Amygdala (tissue), 56 donors: Measurements from ENCODE around the gene DPY19L2.
"Not testable (repeated sequence)": the region's sequence is repeated elsewhere in the genome, so short reads cannot be mapped to it uniquely, and the experiment has no call there.

Experiments
- DNase-seq, 56 donors: peaks; one replicate each; lab custom pipeline; 2025; lab: John Stamatoyannopoulos, UW

The DPY19L2 gene

GRCh38 chr12:63545298-63545916 lies 122.9 kb downstream of the DPY19L2 start:
- not testable (repeated sequence) for DNase-seq

GRCh38 chr12:63538656-63539055 lies 129.6 kb downstream of the DPY19L2 start:
- DNase-seq: not testable (repeated sequence)

DNA sequence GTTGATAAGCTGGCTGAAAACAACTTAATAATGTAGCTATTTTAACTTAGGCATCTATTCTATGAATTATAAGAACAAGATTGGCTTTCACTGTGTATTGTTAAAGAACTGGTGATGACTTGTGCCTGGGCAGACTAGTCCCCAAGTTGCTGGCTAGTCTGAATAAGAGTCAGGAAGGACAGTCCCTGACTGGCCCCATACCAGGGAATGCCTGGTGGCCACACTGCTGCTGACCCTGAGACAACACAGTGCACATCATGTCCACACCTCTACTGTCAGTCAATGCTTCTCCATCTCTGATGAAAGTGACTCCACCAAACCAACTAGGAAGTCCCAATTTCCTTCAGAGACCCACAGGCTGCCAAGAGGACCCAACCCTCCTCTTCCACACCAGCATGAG lies 130.5 kb downstream of the DPY19L2 start:
- not testable (repeated sequence) for DNase-seq

GRCh38 chr12:63529641-63530040 lies 138.7 kb downstream of the DPY19L2 start:
- not testable (repeated sequence) for DNase-seq

- no peak for DNase-seq
Measured at GRCh38 chr12:63525831-63526230, 142.5 kb downstream of the DPY19L2 start.

DNA sequence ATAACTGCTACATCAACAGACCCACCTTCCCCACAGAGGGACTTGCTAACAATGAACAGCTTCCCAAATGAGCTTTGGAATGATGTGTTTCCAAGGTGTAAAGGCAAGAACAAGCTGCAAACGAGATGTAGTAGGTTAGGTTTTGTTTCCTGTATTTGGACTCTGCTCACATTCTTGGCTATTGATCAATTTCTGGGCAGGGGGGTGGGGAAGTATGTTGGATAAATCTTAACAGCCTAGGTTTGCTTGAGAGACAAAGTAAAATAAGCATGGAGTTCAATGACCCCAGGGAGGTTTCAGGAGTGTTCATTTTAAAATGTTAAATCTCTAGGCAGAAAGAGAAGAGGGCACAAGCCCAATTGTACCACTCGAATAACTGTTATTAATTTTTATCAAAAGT lies 146.6 kb downstream of the DPY19L2 start:
- no peak for DNase-seq
